Fibroblast of pulmonary artery (primary cell): ENCODE measurements around the gene SV2C.
"Not testable (repeated sequence)": the region's sequence is repeated elsewhere in the genome, so short reads cannot be mapped to it uniquely, and the experiment has no call there.

ENCODE experiments used
- DNase-seq: peaks from one replicate; pipeline ENCODE4 v3.0.0-alpha.2; 2010; ENCODE audit warnings: low read depth
- H3K4me3 ChIP-seq: replicated peaks from 2 replicates; pipeline ENCODE4 v1.5.1; 2011; ENCODE audit warnings: low read depth, mild to moderate bottlenecking, control low read depth, low read length, moderate library complexity
- CTCF ChIP-seq: IDR thresholded peaks from 2 replicates; pipeline ENCODE4 v1.5.1; 2011; ENCODE audit warnings: mild to moderate bottlenecking, control low read depth, low read length, inconsistent platforms; ENCODE audit errors: missing control alignments

The SV2C gene

GRCh38 chr5:76333571-76333970, 250.4 kb downstream of the SV2C start:
- DNase-seq, result no peak
- no peak for TF ChIP-seq CTCF
- H3K4me3 ChIP-seq, result no peak overlapping the region

GRCh38 chr5:76334574-76334973, 251.4 kb downstream of the SV2C start:
- H3K4me3 ChIP-seq, result no peak overlapping the region
- DNase-seq, result no peak
- no peak for TF ChIP-seq CTCF

GRCh38 chr5:76335451-76335850, 252.3 kb downstream of the SV2C start:
- DNase-seq, H3K4me3 ChIP-seq: not testable (repeated sequence)

GRCh38 chr5:76336253-76336809, 253.1 kb downstream of the SV2C start:
- not testable (repeated sequence) for DNase-seq

GRCh38 chr5:76337953-76338451, 254.8 kb downstream of the SV2C start:
- TF ChIP-seq CTCF, result peak; percentile 28
- DNase-seq, result peak; percentile 50
- no peak overlapping the region for H3K4me3 ChIP-seq

More at GRCh38 chr5:76336253-76336809, 253.1 kb downstream of the SV2C start:
- not testable (repeated sequence) for H3K4me3 ChIP-seq

DNA sequence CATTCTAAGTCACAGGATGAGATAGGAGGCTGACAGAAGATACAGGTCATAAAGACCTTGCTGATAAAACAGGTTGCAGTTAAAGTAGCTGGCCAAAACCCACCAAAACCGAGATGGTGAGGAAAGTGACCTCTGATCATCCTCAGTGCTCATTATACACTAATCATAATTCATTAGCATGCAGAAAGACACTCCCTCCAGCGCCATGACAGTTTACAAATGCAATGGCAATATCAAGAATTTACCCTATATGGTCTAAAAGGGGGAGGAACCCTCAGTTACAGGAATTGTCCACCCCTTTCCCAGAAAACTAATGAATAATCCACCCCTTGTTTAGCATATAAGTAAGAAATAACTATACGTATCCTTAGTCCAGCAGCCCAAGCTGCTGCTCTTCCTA, 256.7 kb downstream of the SV2C start:
- no peak overlapping the region for H3K4me3 ChIP-seq
- DNase-seq, result no peak
- no peak for TF ChIP-seq CTCF

DNA sequence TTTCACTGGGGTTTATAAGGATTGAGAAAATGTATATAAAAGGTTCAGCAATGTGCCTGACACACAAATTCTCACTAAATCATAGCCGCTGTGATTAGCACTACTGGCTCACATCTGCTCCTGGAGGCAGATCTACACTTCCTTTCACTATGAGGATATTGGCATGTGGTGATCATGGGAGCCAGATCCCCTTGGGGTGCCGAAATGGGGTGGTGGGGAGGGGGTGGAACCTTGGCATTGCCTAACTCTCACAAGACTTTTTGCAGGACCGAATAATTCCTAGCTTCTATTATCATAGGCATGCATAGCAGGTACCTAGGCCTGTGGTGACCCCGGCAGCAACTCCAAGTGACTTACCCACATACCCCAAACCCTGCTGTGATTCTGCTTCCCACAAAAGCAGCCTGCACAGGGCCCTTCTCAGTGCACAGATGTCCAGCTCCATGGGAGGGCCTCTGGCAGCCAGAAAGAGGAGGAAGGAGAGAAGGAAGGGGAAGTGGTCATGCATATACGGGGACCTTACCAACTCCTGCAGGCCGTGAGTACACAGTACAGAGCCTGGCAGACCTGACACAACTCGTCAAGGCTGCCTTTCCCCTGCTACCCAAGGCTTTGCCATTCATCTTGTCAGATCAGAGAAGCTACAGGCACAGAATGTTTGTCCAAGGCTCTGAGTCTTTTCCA, 258.6 kb downstream of the SV2C start:
- H3K4me3 ChIP-seq, result no peak overlapping the region
- no peak for TF ChIP-seq CTCF
- no peak for DNase-seq

- no peak for TF ChIP-seq CTCF
- H3K4me3 ChIP-seq, result no peak overlapping the region
- no peak for DNase-seq
These were observed 259.3 kb downstream of the SV2C start for GRCh38 chr5:76342474-76342873.
